Endothelial cell of umbilical vein (primary cell): ENCODE data around the gene GLTP. TPM values are rescaled to one million over a fixed set of nuclear protein-coding genes. Genes with fewer than 3 reads are reported as not detected.

Source experiments
- BruUV-seq: library from RNA; stranded (reverse); fragments of 400-500 nt; replicated peaks from 2 replicates; lab custom pipeline; 2021; lab: Mats Ljungman, UMichigan
- CTCF ChIA-PET: fragments of 300-600, 350-600 bp; sonication (Branson Sonifier 250); formaldehyde crosslinking; loops from one replicate; lab custom pipeline; 2021; ENCODE audit warnings: antibody characterized with exemption, inconsistent platforms; lab: Charles Lee
- POLR2A ChIA-PET: fragments of 300-600, 350-600 bp; sonication (Branson Sonifier 250); formaldehyde crosslinking; loops from one replicate; lab custom pipeline; 2021; ENCODE audit warnings: antibody characterized with exemption, inconsistent platforms; lab: Charles Lee
- DNase-seq: peaks from one replicate; pipeline ENCODE4 v3.0.0-alpha.2; 2011; ENCODE audit warnings: low read depth, low spot score
- FAIRE-seq: peaks from 2 replicates; lab custom pipeline; 2011; peaks lifted over from hg19 to GRCh38; lab: Jason Lieb, UNC
- H2AFZ ChIP-seq: 2 replicates; pipeline ENCODE4 v1.6.0; 2012; ENCODE audit warnings: low read depth, low read length, control low read depth, inconsistent platforms
- H3K27ac ChIP-seq: 2 replicates; pipeline ENCODE4 v1.5.1; 2011; ENCODE audit warnings: low read depth, mild to moderate bottlenecking, control low read depth, low read length, moderate library complexity; ENCODE audit not compliant: insufficient read depth
- H3K27me3 ChIP-seq, 2 experiments: 2 replicates each; pipeline versions ENCODE4 v1.6.0 to v1.6.1; 2011; ENCODE audit warnings: low read length in 2 of 2, mixed read lengths in 1 of 2; ENCODE audit not compliant: control insufficient read depth in 2 of 2, insufficient read depth in 2 of 2
- H3K36me3 ChIP-seq, 2 experiments: 2 replicates in 1 of 2; 3 replicates in 1 of 2; pipeline ENCODE4 v1.5.1; 2011; ENCODE audit warnings: low read length in 2 of 2, mild to moderate bottlenecking in 1 of 2, moderate library complexity in 1 of 2; ENCODE audit not compliant: control insufficient read depth in 2 of 2, insufficient read depth in 2 of 2; ENCODE audit errors: extremely low read depth in 1 of 2
- H3K4me1 ChIP-seq: 3 replicates; pipeline ENCODE4 v1.5.1; 2011; ENCODE audit warnings: mild to moderate bottlenecking, low read length; ENCODE audit not compliant: control insufficient read depth, insufficient read depth; ENCODE audit errors: extremely low read depth
- H3K4me2 ChIP-seq: 2 replicates; pipeline ENCODE4 v1.6.1; 2011; ENCODE audit warnings: low read length, control low read depth, mixed read lengths; ENCODE audit not compliant: insufficient read depth
- H3K4me3 ChIP-seq, 3 experiments: fragments of 200-600 bp in 1 of 3; sonication (generic), shearing (Covaris generic) in 1 of 3; replicated peaks in 1 of 3; 2 replicates each; pipeline ENCODE4 v1.5.1; 2011 to 2016; ENCODE audit warnings: control low read depth in 3 of 3, low read length in 3 of 3, mild to moderate bottlenecking in 2 of 3, inconsistent platforms in 1 of 3, low read depth in 1 of 3, moderate library complexity in 1 of 3; ENCODE audit not compliant: insufficient read depth in 1 of 3
- H3K79me2 ChIP-seq: 2 replicates; pipeline ENCODE4 v1.6.0; 2012; ENCODE audit warnings: low read length, inconsistent platforms; ENCODE audit not compliant: control insufficient read depth, insufficient read depth
- H3K9ac ChIP-seq: replicated peaks from 2 replicates; pipeline ENCODE3; 2011; ENCODE audit warnings: low read length, control low read depth; ENCODE audit not compliant: insufficient read depth; ENCODE audit errors: extremely low read depth
- H3K9me1 ChIP-seq: replicated peaks from 3 replicates; pipeline ENCODE4 v1.6.0; 2011; ENCODE audit warnings: mild to moderate bottlenecking, low read length; ENCODE audit not compliant: control insufficient read depth, insufficient read depth; ENCODE audit errors: extremely low read depth
- H3K9me3 ChIP-seq: replicated peaks from 2 replicates; pipeline ENCODE4 v1.5.1; 2012; ENCODE audit warnings: low read length, inconsistent platforms; ENCODE audit not compliant: control insufficient read depth, insufficient read depth
- H4K20me1 ChIP-seq: replicated peaks from 2 replicates; pipeline ENCODE3; 2011; ENCODE audit warnings: mild to moderate bottlenecking, low read length; ENCODE audit not compliant: control insufficient read depth, insufficient read depth; ENCODE audit errors: extremely low read depth
- CTCF ChIP-seq, 2 donors: IDR thresholded peaks; 1 replicate in 1 of 2; 2 replicates in 1 of 2; pipeline ENCODE4 v1.5.1; 2011; ENCODE audit warnings: low read length in 2 of 2, mild to moderate bottlenecking in 2 of 2, moderate library complexity in 2 of 2, control low read depth in 1 of 2, inconsistent platforms in 1 of 2, low read depth in 1 of 2; ENCODE audit not compliant: insufficient read depth in 1 of 2; ENCODE audit errors: extremely low read depth in 1 of 2
- EZH2 ChIP-seq: IDR thresholded peaks from 2 replicates; pipeline ENCODE4 v1.6.1; 2012; ENCODE audit warnings: borderline replicate concordance, low read depth, mild to moderate bottlenecking, moderate library complexity, low read length, inconsistent platforms; ENCODE audit not compliant: severe bottlenecking
- FOS ChIP-seq: IDR thresholded peaks from 2 replicates; pipeline ENCODE4 v1.6.1; 2011; ENCODE audit warnings: mild to moderate bottlenecking, low read length, moderate library complexity, borderline replicate concordance; ENCODE audit not compliant: insufficient read depth
- GATA2 ChIP-seq: IDR thresholded peaks from 2 replicates; pipeline ENCODE4 v1.7.0; 2011; ENCODE audit warnings: low read depth, mild to moderate bottlenecking, moderate library complexity, mixed read lengths, low read length; ENCODE audit not compliant: insufficient read length, insufficient read depth
- JUN ChIP-seq: IDR thresholded peaks from 2 replicates; pipeline ENCODE4 v1.6.1; 2011; ENCODE audit warnings: borderline replicate concordance, low read depth; ENCODE audit not compliant: insufficient read length, insufficient read depth
- MAX ChIP-seq: IDR thresholded peaks from 2 replicates; pipeline ENCODE4 v1.6.1; 2011; ENCODE audit not compliant: insufficient read depth, insufficient read length
- MYC ChIP-seq: IDR thresholded peaks from one replicate; pipeline ENCODE4 v1.6.1; 2011; ENCODE audit warnings: mild to moderate bottlenecking, low read depth, low read length
- POLR2A ChIP-seq: IDR thresholded peaks from 2 replicates; pipeline ENCODE4 v1.6.1; 2012; ENCODE audit warnings: low read depth, mild to moderate bottlenecking, control low read depth, low read length
- POLR2AphosphoS5 ChIP-seq: IDR thresholded peaks from 2 replicates; pipeline ENCODE4 v1.6.1; 2012; ENCODE audit warnings: low read depth, mild to moderate bottlenecking, control low read depth, low read length, moderate library complexity; ENCODE audit not compliant: insufficient read depth
- dilution Hi-C: fragments of 300-500 bp; cut with MboI; formaldehyde crosslinking; loops from one replicate; pipeline ENCODE4 v1.15.0; 2019; ENCODE audit warnings: low sequenced_read_pairs; ENCODE audit not compliant: extremely low pct_ligation_motif_present
- intact Hi-C: fragments of 100-400 bp; cut with micrococcal nuclease; formaldehyde crosslinking; loops from one replicate; pipeline ENCODE4 v1.10.0; 2022
- polyA plus RNA-seq, 4 experiments: library from polyadenylated mRNA; depleted of rRNA in 3 of 4; stranded (reverse) in 3 of 4; unstranded in 1 of 4; fragments of >200 nt; gene quantifications; 2 replicates each; pipeline versions ENCODE4 v1.2.1 to v1.2.3, GENCODE V29; 2011 to 2012; ENCODE audit warnings: missing spikeins in 1 of 4
- total RNA-seq: library from RNA; stranded (reverse); gene quantifications from 2 replicates; pipeline ENCODE4 v1.2.3, GENCODE V29; 2021

Gene GLTP
- total and polyA plus RNA-seq, 2 donors (not counting 3 experiments of a cell fraction or from before 2014, with no cell fraction given), result 21.5 to 46.6 TPM

GRCh38 chr12:109921982-109922381 lies 41.6 kb upstream of the GLTP start:
- Histone ChIP-seq H3K4me1 (no peaks in the 10 kb centered on the region), H3K4me2 (no peak overlapping the region), H3K4me3 (no peak overlapping the region), H4K20me1 (no peaks in the 10 kb centered on the region), H3K9me3 (no peaks in the 10 kb centered on the region), H3K79me2 (no peaks in the 10 kb centered on the region), H3K36me3 (peaks cover 0 to 5% of the 10 kb centered on the region in 2 experiments), H3K9me1 (no peaks in the 10 kb centered on the region), H3K27me3 (no peaks in the 10 kb centered on the region), H2AFZ (no peak overlapping the region), H3K27ac (no peak overlapping the region), H3K9ac (no peak overlapping the region)
- dilution Hi-C loops, result no loop called here
- POLR2A ChIA-PET, result no interaction called here
- FAIRE-seq, result no peak
- intact Hi-C loops, result no loop called here
- no TSS peak for BruUV-seq
- TF ChIP-seq EZH2 (no peak), FOS (no peak), POLR2A (no peak), MAX (no peak), GATA2 (no peak), MYC (no peak), CTCF (IDR thresholded peaks at IDR 0.05; ENCODE audit: extremely low read depth in 1 of 2, insufficient read depth in 1 of 2, low read depth in 1 of 2, low read length in 2 of 2) (no peak), POLR2AphosphoS5 (no peak), JUN (no peak)
- CTCF ChIA-PET, result interaction anchor here (2.4 kb wide), 1 partner anchor 69 kb away, joined by 15 read pairs; no protein-coding TSS in a partner anchor
- DNase-seq, result no peak
